ENCODE measurements around the gene KCNT1. TPM values are rescaled to one million over a fixed set of nuclear protein-coding genes. Genes with fewer than 3 reads are reported as not detected.

KCNT1 gene
- total RNA-seq, 1 experiment from 2014 or later = 0.68 TPM

- TF ChIP-seq, protein P1, sequence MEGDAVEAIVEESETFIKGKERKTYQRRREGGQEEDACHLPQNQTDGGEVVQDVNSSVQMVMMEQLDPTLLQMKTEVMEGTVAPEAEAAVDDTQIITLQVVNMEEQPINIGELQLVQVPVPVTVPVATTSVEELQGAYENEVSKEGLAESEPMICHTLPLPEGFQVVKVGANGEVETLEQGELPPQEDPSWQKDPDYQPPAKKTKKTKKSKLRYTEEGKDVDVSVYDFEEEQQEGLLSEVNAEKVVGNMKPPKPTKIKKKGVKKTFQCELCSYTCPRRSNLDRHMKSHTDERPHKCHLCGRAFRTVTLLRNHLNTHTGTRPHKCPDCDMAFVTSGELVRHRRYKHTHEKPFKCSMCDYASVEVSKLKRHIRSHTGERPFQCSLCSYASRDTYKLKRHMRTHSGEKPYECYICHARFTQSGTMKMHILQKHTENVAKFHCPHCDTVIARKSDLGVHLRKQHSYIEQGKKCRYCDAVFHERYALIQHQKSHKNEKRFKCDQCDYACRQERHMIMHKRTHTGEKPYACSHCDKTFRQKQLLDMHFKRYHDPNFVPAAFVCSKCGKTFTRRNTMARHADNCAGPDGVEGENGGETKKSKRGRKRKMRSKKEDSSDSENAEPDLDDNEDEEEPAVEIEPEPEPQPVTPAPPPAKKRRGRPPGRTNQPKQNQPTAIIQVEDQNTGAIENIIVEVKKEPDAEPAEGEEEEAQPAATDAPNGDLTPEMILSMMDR (conservative IDR thresholded peaks at IDR 0.05) = no peak
- H2BK20ac ChIP-seq (ENCODE audit: low read depth, low read length, poor library complexity, severe bottlenecking) = no peak overlapping the region
- H3K79me2 ChIP-seq (ENCODE audit: insufficient read depth, low read length) = no peaks in the 10 kb centered on the region
- no peak overlapping the region for H3T11ph ChIP-seq (ENCODE audit: low read length)
- H3K36me3 Mint-ChIP-seq (ENCODE audit: insufficient read depth in 1 of 3, low read depth in 3 of 3) = no peaks in the 10 kb centered on the region
- no peak overlapping the region for H4K8ac ChIP-seq (replicated peaks; ENCODE audit: insufficient read length, low read depth, low read length)
- H2BK12ac ChIP-seq (ENCODE audit: insufficient read length, low read depth, low read length) = no peak overlapping the region
- H3K23ac ChIP-seq (ENCODE audit: insufficient read length, low read depth, low read length) = no peak overlapping the region
- H2BK15ac ChIP-seq (ENCODE audit: low read depth, low read length) = no peak overlapping the region
- H3K18ac ChIP-seq (ENCODE audit: insufficient read length, low read depth, low read length) = no peak overlapping the region
- H3K4me1 ChIP-seq (ENCODE audit: insufficient read depth, low read length) = no peaks in the 10 kb centered on the region
- H2BK120ac ChIP-seq (ENCODE audit: low read depth, low read length, poor library complexity, severe bottlenecking) = no peak overlapping the region
- no CpG with 5 or more reads among the region's 14 CpGs for WGBS (ENCODE audit: extremely low coverage, insufficient read length, low lambda C conversion rate)
- no peak overlapping the region for H3K27ac Mint-ChIP-seq
- no peaks in the 10 kb centered on the region for H4K20me1 ChIP-seq (ENCODE audit: control insufficient read depth, insufficient read depth, insufficient read length)
- no peak overlapping the region for H3K9ac ChIP-seq (ENCODE audit: extremely low read depth, insufficient read length, low read length)
- no peak overlapping the region for H4K5ac ChIP-seq (ENCODE audit: insufficient read length, low read depth, low read length)
- H4K91ac ChIP-seq (ENCODE audit: insufficient read length, low read depth, low read length) = no peak overlapping the region
- peaks cover 0 to 9% of the 10 kb centered on the region in 2 experiments; a peak in 2 of 4 replicates for H3K4me1 Mint-ChIP-seq
- H3K4me2 ChIP-seq (ENCODE audit: insufficient read depth, insufficient read length, low read length) = no peak overlapping the region
- H3K4ac ChIP-seq (ENCODE audit: low read depth, low read length) = no peak overlapping the region
- DNase-seq = no peak
- no peak overlapping the region for H3K14ac ChIP-seq (ENCODE audit: insufficient read depth, low read length)
- no peak overlapping the region for H2BK5ac ChIP-seq (ENCODE audit: insufficient read length, low read length)
- no peak overlapping the region for H2AFZ ChIP-seq (ENCODE audit: low read length)
- no peak overlapping the region for H3K4me3 Mint-ChIP-seq
- H3K27me3 ChIP-seq (ENCODE audit: insufficient read depth, low read length) = no peaks in the 10 kb centered on the region
- H3K27me3 Mint-ChIP-seq (ENCODE audit: low read depth) = peaks cover 2% of the 10 kb centered on the region; the same call in 1 of the 2 replicates
- no peaks in the 10 kb centered on the region for H3K9me3 ChIP-seq (ENCODE audit: control insufficient read depth, low read depth, low read length)
- no peak overlapping the region for H2AK5ac ChIP-seq (ENCODE audit: insufficient read length, low read length)
- H3K56ac ChIP-seq (ENCODE audit: insufficient read length, low read depth, low read length) = no peak overlapping the region
- no peaks in the 10 kb centered on the region for H3K9me3 Mint-ChIP-seq
- peaks cover 3% of the 10 kb centered on the region for H3K23me2 ChIP-seq (ENCODE audit: insufficient read length, low read depth, low read length, poor library complexity, severe bottlenecking)
- H3K79me1 ChIP-seq (ENCODE audit: insufficient read depth, low read depth, low read length, poor library complexity, severe bottlenecking) = no peaks in the 10 kb centered on the region
- no peak overlapping the region for H3K27ac ChIP-seq (ENCODE audit: insufficient read length, low read depth, low read length)
Observed at GRCh38 chr9:135743021-135743420, 41.0 kb downstream of the KCNT1 start.
